ENCODE results near the gene CBARP.

- TF ChIP-seq CTCF (conservative IDR thresholded peaks at IDR 0.05 in 1 of 2, IDR thresholded peaks at IDR 0.05 in 1 of 2; ENCODE audit: low read depth in 1 of 2, low read length in 2 of 2) (no peak), EZH2 (IDR thresholded peaks at IDR 0.05; ENCODE audit: low read length, missing control alignments) (no peak)
Measured at GRCh38 chr19:1211494-1212234, 26.1 kb downstream of the CBARP start.
